Uterus (tissue), 4 donors: Measurements from ENCODE around the gene GATAD2A. TPM values are rescaled to one million over a fixed set of nuclear protein-coding genes. Genes with fewer than 3 reads are reported as not detected.

Source experiments
- DNase-seq, 2 donors: peaks; one replicate each; pipeline ENCODE4 v3.0.0-alpha.2; 2019 to 2020
- H3K27ac ChIP-seq, 2 donors: fragments of 200-600 bp; sonication (generic); 1 replicate in 1 of 2; 2 replicates in 1 of 2; pipeline ENCODE4 v1.5.1; 2016 to 2018
- H3K27me3 ChIP-seq, 2 donors: fragments of 200-600 bp; sonication (generic); one replicate each; pipeline ENCODE4 v1.5.1; 2018 to 2019; ENCODE audit warnings: control low read depth in 1 of 2
- H3K36me3 ChIP-seq, 2 donors: fragments of 200-600 bp; sonication (generic); one replicate each; pipeline ENCODE4 v1.5.1; 2019; ENCODE audit warnings: control low read depth in 1 of 2
- H3K4me1 ChIP-seq, 2 donors: fragments of 200-600 bp; sonication (generic); one replicate each; pipeline ENCODE4 v1.5.1; 2018 to 2019; ENCODE audit warnings: control low read depth in 1 of 2
- H3K4me3 ChIP-seq, 2 donors: fragments of 200-600 bp; sonication (generic); 1 replicate in 1 of 2; 2 replicates in 1 of 2; pipeline ENCODE4 v1.5.1; 2018 to 2019; ENCODE audit warnings: mild to moderate bottlenecking in 1 of 2
- H3K9me3 ChIP-seq, 2 donors: fragments of 200-600 bp; sonication (generic); one replicate each; pipeline ENCODE4 v1.5.1; 2019; ENCODE audit warnings: control low read depth in 1 of 2
- CTCF ChIP-seq, 4 experiments: fragments of 200-600 bp in 2 of 4; fragments of 450-650 bp in 2 of 4; sonication (generic) in 2 of 4; IDR thresholded peaks; one replicate each; pipeline ENCODE4 v1.5.1; 2016 to 2019; ENCODE audit warnings: antibody characterized with exemption in 4 of 4, mild to moderate bottlenecking in 2 of 4, moderate library complexity in 1 of 4
- POLR2A ChIP-seq, 2 donors: fragments of 450-650 bp; IDR thresholded peaks; one replicate each; pipeline ENCODE4 v1.6.1; 2016; ENCODE audit warnings: antibody characterized with exemption in 2 of 2, mild to moderate bottlenecking in 1 of 2, moderate library complexity in 1 of 2
- intact Hi-C: fragments of 100-400 bp; cut with DNase I; formaldehyde crosslinking; loops from one replicate; pipeline ENCODE4 v1.15.1; 2023; ENCODE audit warnings: low total_unique reads
- total RNA-seq, 4 donors: library from RNA; depleted of rRNA in 3 of 4; stranded (reverse); fragments of >200 nt in 3 of 4; gene quantifications; one replicate each; pipeline versions ENCODE4 v1.1.0 to v1.2.4, GENCODE V29; 2014 to 2023
- donor health status: DM: yes; HTN: yes; CAD: no.

The GATAD2A gene
- total RNA-seq, 4 donors from 2014 or later: 9.7 to 65.1 (median 22.3) TPM

- H3K36me3 ChIP-seq: no peaks in the 10 kb centered on the region
- H3K27me3 ChIP-seq: no peaks in the 10 kb centered on the region
- no peaks in the 10 kb centered on the region for H3K9me3 ChIP-seq
- peak overlapping the region; percentile 60 to 64 for H3K27ac ChIP-seq
- peak in 1 of 2 donors; percentile 42 for DNase-seq
- no peak overlapping the region for H3K4me3 ChIP-seq
- H3K4me1 ChIP-seq: peaks cover 0 to 27% of the 10 kb centered on the region in 2 donors
- intact Hi-C loops: no loop called here
- TF ChIP-seq POLR2A (IDR thresholded peaks at IDR 0.05): no peak
- TF ChIP-seq CTCF (IDR thresholded peaks at IDR 0.05): no peak
These were observed 55.3 kb downstream of the GATAD2A start for GRCh38 chr19:19460761-19461265.

DNA sequence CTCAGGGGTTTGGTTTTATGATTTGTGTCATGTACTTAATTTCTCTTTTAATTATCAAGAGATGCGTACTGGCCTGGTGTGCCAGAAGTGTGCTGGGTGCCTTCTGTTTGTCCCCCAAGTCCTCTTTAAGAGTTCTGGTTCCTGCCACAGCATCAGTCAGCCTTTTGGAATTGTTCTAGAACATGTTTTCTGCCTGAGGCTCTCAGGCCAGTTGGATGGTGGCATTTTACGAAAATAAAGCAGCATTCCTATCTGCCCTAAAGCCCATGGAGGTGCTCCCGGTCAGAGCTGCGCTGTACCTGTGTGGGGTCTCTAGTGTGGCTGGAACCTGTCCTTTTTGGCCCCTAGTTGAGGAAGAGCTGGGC, 55.8 kb downstream of the GATAD2A start:
- no peaks in the 10 kb centered on the region for H3K9me3 ChIP-seq
- no peaks in the 10 kb centered on the region for H3K27me3 ChIP-seq
- H3K27ac ChIP-seq: peak overlapping the region; percentile 60 to 64
- H3K36me3 ChIP-seq: no peaks in the 10 kb centered on the region
- no peak overlapping the region for H3K4me3 ChIP-seq
- intact Hi-C loops: no loop called here
- no peak for DNase-seq
- H3K4me1 ChIP-seq: peaks cover 0 to 27% of the 10 kb centered on the region in 2 donors
- TF ChIP-seq POLR2A (IDR thresholded peaks at IDR 0.05) (no peak), CTCF (IDR thresholded peaks at IDR 0.05) (no peak)

- Histone ChIP-seq H3K36me3 (no peaks in the 10 kb centered on the region), H3K27ac (peak overlapping the region; percentile 60 to 64), H3K4me3 (no peak overlapping the region), H3K27me3 (no peaks in the 10 kb centered on the region), H3K4me1 (peaks cover 0 to 27% of the 10 kb centered on the region in 2 donors), H3K9me3 (no peaks in the 10 kb centered on the region)
- peak; percentile 49 to 57 for DNase-seq
- intact Hi-C loops: no loop called here
- TF ChIP-seq POLR2A (IDR thresholded peaks at IDR 0.05) (no peak), CTCF (IDR thresholded peaks at IDR 0.05) (no peak)
These were observed 56.5 kb downstream of the GATAD2A start for GRCh38 chr19:19461671-19462622.

- Histone ChIP-seq H3K4me1 (peaks cover 0 to 27% of the 10 kb centered on the region in 2 donors), H3K27ac (peak overlapping the region; percentile 60 to 64), H3K9me3 (peaks cover 0 to 14% of the 10 kb centered on the region in 2 donors), H3K27me3 (no peaks in the 10 kb centered on the region), H3K4me3 (peak overlapping the region in 1 of 2 donors; percentile 3), H3K36me3 (no peaks in the 10 kb centered on the region)
- no peak for TF ChIP-seq CTCF (IDR thresholded peaks at IDR 0.05)
- DNase-seq: peak; percentile 51 to 63
- intact Hi-C loops: no loop called here
These were observed 58.1 kb downstream of the GATAD2A start for GRCh38 chr19:19463348-19464117.
